HL-60/S4 treated with retinoic acid at 250 ng/mL for 4 days and 3 days (cell line): ENCODE results near the gene PTCHD1.

Source experiments
- in situ Hi-C: fragments of 300-500 bp; cut with MboI; formaldehyde crosslinking; loops from 2 replicates; pipeline ENCODE4 v1.7.0; 2022; ENCODE audit warnings: low sequenced_read_pairs

The PTCHD1 gene

DNA sequence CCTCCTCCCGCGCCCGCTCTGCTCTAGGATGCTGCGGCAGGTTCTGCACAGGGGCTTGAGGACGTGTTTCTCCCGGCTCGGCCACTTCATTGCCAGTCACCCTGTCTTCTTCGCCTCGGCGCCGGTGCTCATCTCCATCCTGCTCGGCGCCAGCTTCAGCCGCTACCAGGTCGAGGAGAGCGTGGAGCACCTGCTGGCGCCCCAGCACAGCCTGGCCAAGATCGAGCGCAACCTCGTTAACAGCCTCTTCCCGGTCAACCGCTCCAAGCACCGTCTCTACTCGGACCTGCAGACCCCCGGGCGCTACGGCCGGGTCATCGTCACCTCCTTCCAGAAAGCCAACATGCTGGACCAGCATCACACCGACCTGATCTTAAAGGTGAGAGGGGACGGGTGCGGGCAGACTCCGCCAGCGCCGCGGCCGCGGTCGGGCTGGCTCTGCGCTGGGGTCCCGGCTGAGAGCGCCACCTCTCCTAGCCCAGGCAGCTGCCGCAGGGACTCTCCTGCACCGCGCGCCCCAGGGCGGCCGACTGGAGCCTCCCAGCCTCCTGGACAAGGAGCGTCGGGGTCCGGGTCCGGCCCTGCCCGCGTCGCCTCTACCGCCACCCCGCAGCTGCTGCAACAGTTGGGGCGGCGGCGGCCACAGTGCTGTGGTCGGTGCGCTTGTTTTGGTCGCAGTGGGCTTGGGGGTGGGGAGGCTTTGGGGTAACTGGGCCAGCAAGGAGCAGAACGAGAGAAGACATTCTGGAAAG lies at the start of gene PTCHD1:
Gene PTCHD1, plus strand, starts transcription at position 2 of the 752 bp plus-strand sequence. Its CDS starts 27 bp downstream, at position 29.
- in situ Hi-C loops, result no loop called here

DNA sequence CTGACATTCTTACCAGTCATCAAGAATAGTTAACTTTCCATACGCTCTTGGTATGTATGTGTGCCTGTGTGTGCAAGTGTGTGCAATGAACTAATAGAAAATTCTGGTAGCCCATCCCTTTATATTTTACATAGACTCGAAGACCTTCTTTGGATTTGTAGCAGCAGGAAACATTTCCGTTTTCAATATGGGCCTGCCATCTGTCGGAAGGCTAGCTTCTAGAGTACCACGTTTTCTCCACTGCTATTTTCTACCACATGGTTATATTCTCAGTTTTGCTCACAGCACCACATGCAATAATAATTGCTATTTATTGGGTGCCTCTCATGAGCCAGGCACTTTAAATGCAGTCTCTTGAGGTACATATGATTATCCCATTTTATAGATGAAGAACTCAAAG lies 47.9 kb upstream of the PTCHD1 start:
- in situ Hi-C loops, result no loop called here

DNA sequence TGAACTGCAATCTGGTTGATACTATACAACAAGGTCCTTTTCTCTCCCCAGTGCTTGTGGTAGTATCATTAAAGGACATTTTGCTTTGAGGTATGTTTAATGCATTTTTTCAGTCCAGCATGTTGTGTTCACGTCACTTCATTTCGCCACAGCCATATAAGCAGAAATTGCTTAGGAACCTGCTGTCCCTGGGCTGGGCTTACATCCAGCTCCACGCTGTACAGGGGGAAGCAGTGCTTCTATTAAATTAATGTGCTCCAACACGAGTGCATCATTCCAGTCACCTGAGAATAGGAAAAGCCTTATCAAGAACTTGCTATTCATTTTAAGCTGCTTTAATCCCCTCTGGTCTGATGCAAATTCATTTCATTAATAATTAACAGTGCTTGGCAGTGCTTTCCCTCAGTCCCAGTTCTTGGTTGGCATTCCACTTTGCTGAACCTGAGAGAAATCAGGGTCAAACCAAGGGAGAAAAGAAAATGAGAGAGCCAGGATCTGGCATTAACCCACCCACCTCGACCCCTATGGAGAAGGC lies 47.4 kb upstream of the PTCHD1 start:
- in situ Hi-C loops, result no loop called here

DNA sequence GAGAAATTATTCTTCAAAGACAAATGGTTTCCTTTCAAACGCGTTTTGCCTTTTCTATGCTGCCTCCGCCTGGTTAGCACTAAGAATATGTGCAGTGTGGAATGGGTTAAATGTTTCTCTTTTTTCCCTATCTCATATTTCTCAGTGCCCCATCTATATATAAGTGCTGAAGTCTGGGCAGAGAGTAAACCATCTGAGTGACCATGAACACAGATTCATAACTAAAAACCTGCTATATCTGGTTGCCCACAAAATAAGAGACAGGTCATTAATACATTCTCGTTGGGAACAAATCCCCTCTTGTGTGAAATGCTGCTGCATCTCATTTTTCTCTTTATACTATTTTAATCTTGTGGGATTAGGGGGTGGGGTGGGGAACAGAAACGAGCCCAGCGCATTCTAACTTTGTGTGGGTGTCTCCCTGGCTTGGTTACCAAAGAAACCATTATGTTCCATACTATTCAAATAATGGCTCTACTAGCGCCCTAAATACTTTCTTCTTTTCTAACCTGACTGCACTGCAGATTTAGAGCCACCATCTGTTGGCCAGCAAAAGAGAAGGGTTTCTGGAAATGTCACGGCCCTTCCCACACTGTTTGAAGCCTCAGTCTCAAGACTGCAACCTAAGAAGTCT lies 42.2 kb upstream of the PTCHD1 start:
- in situ Hi-C loops, result no loop called here

DNA sequence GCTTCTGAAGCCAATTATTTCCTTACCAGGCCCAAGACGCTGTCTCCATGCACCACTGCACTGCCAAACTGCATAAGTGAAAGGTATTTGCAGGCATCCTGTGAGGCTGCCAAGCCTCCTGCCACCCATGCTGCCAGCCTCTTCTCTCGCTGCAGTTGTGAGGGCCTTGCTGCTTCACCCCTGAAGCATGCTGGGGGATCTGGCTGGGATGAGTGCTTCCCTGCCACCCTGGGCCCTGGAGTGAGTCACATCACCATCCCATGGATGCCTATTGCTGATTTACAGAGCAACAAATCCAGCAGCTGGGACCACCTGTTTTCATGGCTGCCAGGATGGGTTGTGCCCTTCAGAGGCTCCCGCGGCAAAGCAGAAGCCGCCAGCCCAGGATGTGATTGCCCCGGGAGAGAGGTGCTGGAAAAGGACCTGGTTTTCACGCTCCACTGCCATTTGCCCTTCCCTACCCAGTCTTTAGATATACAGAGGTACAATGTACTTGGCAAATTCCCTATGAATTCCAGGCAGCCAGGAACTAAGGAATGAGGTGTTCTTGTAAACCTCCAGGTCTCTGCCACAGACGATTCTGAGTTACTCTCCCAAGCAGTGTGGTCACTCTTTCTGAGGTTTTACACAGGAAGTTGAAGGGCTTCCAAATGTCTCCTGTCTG lies 41.5 kb upstream of the PTCHD1 start:
- in situ Hi-C loops, result no loop called here

DNA sequence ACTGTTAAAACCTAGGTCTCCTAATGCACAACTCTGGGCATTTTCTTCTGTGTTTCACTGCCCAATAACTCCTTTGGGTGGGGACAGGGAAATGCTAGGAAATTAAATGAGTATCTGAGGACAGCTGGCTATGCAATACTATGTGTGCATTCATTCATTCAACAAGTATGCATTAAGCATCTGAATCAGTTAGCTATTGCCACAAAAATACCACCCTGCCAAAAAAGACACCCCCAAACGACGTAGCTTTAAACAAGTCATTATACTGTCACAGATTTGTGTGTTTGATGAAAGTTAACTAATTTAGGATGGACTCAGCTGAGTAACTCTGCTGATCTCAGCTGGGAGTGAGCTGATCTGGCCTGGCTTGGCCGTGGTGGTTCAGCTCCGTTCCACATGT lies 29.8 kb upstream of the PTCHD1 start:
- in situ Hi-C loops, result no loop called here

DNA sequence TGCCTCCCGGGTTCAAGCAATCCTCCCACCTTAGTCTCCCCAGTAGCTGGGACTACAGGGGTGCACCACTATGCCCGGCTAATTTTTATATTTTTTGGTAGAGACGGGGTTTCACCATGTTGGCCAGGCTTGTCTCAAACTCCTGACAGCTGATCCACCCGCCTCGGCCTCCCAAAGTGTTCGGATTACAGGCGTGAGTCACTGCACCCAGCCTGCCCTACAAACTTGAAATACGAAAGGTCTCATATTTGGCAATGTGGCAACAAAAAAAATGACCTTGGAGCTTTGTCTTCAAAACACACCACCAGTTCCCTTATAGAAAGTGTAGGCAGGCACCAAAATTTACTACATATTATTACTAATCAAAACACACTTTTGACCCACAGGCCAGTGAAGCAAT lies 22.9 kb upstream of the PTCHD1 start:
- in situ Hi-C loops, result no loop called here

DNA sequence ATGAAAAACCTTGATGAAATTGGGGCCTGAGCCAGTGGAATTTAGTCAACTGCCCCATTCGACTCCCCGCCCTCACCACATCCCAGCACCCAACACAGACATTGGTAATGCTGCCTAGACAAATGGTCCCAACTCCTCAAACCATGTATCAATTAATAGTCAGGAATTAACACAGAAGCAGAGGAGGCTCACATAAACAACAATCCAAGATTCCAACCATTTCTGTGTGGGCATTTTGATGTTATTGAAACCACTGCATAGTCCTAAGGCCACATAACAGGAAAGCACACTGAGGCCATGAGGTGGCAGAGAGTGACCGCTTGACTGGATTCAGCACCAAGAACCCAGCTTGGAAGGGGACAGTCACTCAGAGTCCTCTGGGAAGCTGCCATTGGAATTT lies 22.5 kb upstream of the PTCHD1 start:
- in situ Hi-C loops, result no loop called here

DNA sequence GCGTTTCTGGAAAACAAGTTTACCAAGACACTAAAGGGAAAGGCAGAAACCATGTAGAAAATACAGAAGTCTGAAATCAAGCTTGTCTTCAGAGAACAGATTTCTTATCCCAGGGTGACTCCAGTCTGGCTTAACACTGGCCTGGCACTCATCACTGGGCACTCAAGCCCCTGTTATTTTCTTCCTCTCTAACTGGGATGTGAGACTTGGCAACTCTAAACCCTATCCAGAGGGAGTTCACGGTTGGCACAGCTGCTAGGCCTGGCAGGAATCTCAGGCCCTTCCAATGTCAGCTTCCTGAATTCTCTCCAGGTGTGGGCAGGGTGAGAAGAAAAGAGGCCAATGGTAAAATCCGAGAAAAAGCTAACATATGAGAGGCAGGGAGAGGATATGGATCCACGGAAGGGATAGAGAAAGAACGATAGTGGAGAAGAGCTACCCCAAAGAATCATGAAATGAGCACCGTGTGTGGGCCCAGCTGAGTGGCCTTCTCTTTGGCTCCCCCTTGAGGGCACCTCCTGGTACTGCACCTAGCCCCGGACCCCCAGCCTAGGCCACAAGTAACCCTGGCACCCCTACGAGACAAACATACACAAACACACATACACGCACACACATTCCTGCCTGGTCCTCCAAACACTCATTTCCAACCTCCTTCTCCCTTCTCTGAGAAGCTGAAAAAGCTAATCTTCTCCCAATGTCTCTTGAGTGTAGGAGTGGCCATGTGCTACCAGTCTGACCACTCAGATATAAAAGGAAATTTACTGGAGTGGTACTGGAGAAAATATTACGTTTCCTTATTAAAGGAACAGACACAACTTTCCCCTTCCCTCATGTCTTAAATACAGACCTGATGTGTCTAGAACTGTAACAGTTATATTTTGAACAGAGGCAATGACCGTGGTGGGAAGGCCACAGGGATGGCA lies 16.6 kb upstream of the PTCHD1 start:
- in situ Hi-C loops, result no loop called here

DNA sequence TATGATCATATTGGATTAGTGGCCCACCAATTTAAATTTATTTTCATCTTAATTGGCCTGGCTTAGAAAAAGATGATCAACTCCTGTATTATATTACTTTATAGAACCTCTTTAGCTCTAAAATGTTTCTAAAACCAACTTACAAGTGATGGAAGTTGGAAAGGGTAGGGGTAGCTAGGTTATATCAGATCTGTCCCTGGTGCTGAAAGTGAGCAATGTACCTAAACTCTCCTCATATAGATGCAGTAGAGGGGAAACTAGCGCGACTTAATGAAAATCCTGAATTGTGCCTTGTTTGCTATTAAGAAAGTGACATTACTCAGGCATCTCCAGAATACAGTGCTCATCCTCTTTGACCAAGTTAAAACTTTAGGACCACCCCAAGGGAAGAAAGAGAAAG lies 7.5 kb upstream of the PTCHD1 start:
- in situ Hi-C loops, result no loop called here

DNA sequence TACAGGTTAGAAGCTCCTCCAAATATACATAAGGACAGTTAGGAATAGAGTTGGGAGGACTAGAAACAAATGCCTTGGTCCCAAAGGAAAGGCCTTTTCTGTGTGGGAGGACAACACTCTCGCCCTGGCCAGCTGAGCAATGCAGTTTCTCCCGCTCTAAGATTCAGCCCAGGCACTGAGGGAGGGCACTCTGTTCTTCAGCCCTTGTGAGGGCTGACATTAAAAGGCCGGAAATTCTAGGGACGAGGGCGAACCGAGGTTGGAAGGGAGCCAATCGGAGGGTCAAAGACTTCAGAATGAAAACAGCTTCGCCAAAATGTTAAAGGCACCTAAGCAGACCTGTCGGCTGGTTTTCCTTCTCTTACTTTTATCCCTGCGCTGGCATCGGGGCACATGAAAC lies 2.9 kb upstream of the PTCHD1 start:
- in situ Hi-C loops, result no loop called here

DNA sequence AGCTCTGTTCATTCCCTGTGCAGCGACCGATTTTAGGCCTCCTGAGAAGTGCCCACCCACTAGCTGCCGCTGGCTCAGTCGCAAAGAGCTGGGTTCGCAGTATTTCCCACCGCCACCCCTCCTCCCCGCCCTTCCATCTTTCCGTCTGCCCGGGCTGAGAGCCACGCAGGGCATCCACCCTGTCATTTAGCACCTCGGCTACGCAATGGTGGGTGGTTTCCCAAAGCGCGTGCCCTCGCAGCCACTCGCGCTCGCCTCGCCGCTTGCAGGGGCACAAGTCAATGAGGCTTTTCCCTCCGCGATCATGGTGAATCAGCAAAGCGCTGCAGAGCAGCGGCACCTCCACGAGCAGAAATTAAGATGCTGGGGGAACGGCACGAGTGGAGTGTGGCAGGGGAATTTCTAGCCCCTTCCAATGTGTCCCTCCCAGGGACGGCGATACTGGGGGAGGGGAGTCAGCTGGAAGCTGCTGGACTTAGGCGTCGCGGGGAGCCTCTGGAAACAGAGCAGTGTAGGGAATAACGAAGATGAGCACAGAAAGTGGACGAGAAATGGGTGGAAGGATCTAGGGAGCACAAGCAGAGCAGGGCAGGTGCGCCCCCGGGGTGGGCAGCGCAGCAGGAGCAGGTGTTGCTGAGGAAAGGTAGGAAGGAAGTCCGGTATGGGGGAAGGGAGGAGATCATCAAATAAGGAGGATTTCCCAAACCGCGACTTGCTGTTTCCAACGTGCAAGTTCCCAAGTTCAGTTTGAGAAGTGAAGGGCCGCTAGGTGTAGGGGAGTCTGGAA lies 2.4 kb upstream of the PTCHD1 start:
- in situ Hi-C loops, result no loop called here

DNA sequence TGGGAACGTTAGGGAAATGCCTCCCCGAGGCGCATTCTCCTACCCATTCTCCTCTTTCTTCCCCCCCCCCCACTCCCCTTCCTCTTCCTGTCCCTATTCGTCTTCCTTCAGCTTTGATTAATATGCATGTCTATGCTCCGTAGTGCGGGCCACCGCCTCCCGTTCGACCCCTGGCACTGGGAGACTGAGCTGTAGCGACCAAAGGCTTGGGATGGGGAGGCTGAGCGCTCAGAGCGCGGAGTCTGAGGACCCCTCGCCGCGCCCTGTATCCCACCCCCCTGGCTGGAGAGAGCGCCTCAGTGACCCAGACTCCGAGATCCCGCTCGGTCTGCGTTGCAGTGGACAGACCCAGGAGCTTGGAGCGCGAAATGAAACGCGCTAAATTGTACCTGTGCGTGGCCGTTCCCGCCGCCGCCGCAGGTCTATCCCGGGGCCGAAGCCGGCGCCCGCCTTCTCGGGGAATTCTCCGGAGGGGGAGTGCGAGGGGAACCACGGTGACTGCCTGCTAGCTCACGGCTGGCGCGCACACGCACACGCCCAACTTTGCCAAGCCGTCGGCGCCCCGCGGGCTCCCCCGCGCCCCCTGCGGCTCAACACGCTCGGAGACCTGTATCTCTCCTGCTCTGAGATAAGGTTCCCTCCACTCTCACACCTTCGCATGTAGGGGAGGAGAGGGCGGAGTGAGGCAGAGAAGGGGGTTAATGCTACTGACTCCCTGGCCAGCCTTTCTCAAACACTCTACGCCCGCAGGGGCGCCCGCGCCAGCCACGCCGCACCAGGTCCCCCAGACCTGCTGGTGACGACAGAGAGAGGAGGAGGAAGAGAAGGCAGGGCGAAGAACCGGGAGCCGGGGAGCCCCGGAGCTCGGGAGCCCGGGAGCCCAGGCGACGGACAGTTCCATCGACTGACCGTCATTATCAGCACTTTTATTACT lies 1.5 kb upstream of the PTCHD1 start:
- in situ Hi-C loops, result no loop called here

DNA sequence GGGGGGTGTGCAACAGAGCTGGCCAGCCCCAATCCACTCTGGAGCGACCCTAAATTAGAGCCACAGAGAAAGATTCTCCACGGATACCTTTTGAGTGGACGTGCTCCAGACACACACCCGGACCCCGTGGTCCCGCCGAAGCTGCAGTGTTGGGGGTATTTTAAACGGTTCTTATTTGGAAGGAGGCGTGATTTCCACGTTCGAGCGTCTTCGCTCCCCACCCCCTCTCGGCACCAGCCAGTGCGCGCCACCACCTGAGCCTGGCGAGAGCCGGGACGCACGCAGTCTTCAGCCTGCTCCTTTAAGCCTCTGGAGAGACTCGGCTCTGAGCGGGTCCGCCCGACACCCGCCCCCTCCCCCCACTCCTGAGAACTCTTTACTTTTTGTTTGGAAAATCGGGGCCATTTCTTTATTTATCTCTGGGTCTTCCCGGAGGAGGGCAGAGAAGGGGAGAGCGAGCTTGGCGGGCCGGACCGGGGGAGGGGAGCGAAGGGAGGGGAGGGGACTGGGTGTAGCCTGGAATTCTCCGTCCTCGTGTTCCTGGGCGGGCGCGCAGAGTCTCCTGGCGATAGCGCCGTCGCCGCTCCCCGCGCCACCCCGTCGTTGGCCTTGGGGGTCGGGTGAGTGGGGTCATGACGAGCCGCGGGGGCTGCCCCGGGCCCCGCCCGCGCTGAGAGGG lies 668 bp upstream of the PTCHD1 start:
- in situ Hi-C loops, result no loop called here

DNA sequence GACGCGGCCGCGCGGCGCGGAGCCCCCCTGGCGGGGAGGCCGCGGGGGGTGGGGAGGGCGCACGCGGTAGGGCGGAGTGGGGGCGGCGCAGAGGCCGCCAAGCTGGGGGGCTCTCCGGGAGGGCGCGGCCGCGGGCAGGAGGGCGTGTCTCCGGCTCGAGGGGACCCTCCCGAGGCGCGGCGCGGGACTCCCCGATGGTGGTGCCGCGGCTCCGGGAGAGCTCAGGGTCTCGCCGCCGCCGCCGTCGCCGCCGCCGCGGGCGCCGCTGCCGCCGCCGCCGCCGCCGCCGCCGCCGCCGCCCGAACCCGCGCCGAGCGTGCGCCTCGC lies 165 bp upstream of the PTCHD1 start:
- in situ Hi-C loops, result no loop called here

DNA sequence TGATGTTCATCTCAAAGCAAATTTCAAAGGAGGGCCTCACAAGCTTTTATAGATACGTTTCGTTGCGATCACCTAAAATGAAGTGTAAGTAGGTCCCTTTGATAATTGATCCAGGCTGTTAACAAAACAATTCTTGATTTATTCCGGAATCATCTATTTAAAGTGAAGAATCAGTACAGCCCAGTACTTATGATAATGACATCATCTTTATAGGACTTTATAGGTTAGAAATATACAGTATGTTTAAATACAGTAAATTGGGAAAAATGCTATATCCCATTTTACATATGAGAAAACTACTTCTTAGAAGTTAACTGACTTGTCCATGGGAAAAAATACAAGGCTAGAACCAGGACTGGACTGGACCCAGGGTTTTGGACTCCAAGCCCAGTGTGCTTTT lies 3.7 kb downstream of the PTCHD1 start:
- in situ Hi-C loops, result no loop called here

DNA sequence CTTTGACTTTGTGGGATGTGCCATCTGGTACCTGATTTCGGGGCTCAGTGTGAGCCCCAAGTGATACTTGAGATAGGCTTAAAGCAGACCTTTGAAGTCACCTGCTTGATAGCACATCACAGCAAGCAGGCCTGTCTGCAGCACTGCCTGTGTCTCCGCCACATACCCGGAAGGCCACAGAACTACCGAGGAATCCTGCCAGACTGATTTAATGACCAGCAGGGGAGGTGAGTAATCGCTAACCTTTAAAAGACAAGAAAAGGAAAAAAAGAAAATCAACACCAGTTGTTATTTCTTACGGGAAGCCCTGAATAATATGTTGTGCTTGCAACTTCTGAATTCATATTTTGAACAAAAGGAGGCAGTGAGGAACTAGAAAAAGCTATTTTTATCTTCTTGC lies 6.8 kb downstream of the PTCHD1 start:
- in situ Hi-C loops, result no loop called here

DNA sequence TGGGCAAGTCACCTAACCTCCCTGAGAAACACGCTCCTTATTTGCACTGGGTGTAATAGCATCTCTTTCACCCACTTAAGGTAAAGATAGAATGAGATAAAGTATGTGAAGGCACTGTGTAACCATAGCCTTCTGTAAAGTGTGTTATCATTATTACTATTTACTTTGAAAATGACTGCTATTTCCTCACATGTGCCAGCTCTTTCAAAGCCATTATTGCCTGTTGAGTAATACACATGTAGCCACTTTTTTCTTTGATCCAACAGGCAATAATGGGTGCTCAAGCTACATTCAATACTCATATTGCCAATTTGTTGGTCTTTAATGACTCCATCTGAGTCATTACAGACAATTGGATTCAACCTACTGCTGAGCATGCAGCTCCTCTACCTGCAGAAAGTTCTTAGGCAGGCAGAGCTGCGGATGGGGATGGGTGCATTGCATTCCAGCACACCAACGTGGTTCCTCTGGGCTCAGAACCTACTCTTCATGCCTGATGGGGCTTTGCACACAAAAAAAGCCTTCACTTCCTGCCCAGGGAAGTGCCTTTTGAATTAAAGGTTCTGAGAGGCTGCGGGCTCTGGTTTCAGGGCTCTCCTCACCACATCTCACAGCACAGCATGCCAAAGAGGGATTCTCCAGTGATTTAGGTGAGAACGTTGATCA lies 9.7 kb downstream of the PTCHD1 start:
- in situ Hi-C loops, result no loop called here
